GM18517 (cell line): Measurements from ENCODE around the gene POLN.
A peak's percentile ranks its signal among the peaks of the same experiment; 100 is the strongest.

ENCODE experiments used
- ATAC-seq: cut with Tn5 transposase; IDR thresholded peaks from one replicate; pipeline ENCODE4 v1.9.1; 2021; ENCODE audit warnings: mild to moderate bottlenecking, moderate library complexity; ENCODE audit not compliant: unreplicated experiment

The POLN gene

GRCh38 chr4:2264481-2265041 is 22.6 kb upstream of the POLN start:
- no peak for ATAC-seq

GRCh38 chr4:2263926-2264321 is 22.0 kb upstream of the POLN start:
- no peak for ATAC-seq

GRCh38 chr4:2262944-2263250 is 21.0 kb upstream of the POLN start:
- ATAC-seq: no peak

GRCh38 chr4:2262145-2262943 is 20.4 kb upstream of the POLN start:
- ATAC-seq: peak; percentile 95

- no peak for ATAC-seq
These were observed 19.9 kb upstream of the POLN start, which contains the start of gene MXD4 for GRCh38 chr4:2261853-2262144. Gene MXD4, minus strand, starts transcription at chr4:2262109. Its CDS starts 129 bp downstream, at chr4:2261980.

GRCh38 chr4:2261110-2261852 is 19.4 kb upstream of the POLN start:
- ATAC-seq: no peak

- ATAC-seq: no peak
These were observed 18.6 kb upstream of the POLN start for GRCh38 chr4:2260344-2261109.

GRCh38 chr4:2259541-2260343 is 17.8 kb upstream of the POLN start:
- ATAC-seq: no peak

- no peak for ATAC-seq
These were observed 17.2 kb upstream of the POLN start for GRCh38 chr4:2259036-2259540.

GRCh38 chr4:2258091-2259035 is 16.4 kb upstream of the POLN start:
- no peak for ATAC-seq

GRCh38 chr4:2257361-2258081 is 15.6 kb upstream of the POLN start:
- no peak for ATAC-seq

- ATAC-seq: no peak
These were observed 14.9 kb upstream of the POLN start for GRCh38 chr4:2256781-2257191.

GRCh38 chr4:2256156-2256731 is 14.3 kb upstream of the POLN start:
- no peak for ATAC-seq

GRCh38 chr4:2255501-2256155 is 13.7 kb upstream of the POLN start:
- no peak for ATAC-seq

- no peak for ATAC-seq
These were observed 13.0 kb upstream of the POLN start for GRCh38 chr4:2254665-2255500.

GRCh38 chr4:2253160-2254084 is 11.5 kb upstream of the POLN start:
- ATAC-seq: no peak
